SJSA1 (cell line): ENCODE measurements around the gene CDC25A. TPM values are rescaled to one million over a fixed set of nuclear protein-coding genes. Genes with fewer than 3 reads are reported as not detected.

ENCODE experiments used
- DNase-seq, 2 experiments: peaks; one replicate each; pipeline ENCODE4 v3.0.0-alpha.2; 2015 to 2020; ENCODE audit warnings: low spot score in 2 of 2, low read depth in 1 of 2
- H3K27ac ChIP-seq: fragments of 250-450 bp; sonication (Bioruptor Pico); 2 replicates; pipeline ENCODE4 v1.5.1; 2020; ENCODE audit warnings: mild to moderate bottlenecking, moderate library complexity
- H3K27me3 ChIP-seq: fragments of 250-450 bp; sonication (Bioruptor Pico); replicated peaks from 2 replicates; pipeline ENCODE4 v1.5.1; 2020; ENCODE audit warnings: mild to moderate bottlenecking, moderate library complexity
- H3K36me3 ChIP-seq: fragments of 250-450 bp; sonication (Bioruptor Pico); 2 replicates; pipeline ENCODE4 v1.5.1; 2020; ENCODE audit warnings: mild to moderate bottlenecking
- H3K4me1 ChIP-seq: fragments of 250-450 bp; sonication (Bioruptor Pico); replicated peaks from 2 replicates; pipeline ENCODE4 v1.6.1; 2021; ENCODE audit warnings: mild to moderate bottlenecking
- H3K4me3 ChIP-seq: fragments of 250-450 bp; sonication (Bioruptor Pico); 2 replicates; pipeline ENCODE4 v1.5.1; 2020; ENCODE audit warnings: mild to moderate bottlenecking
- H3K9me3 ChIP-seq: fragments of 250-450 bp; sonication (Bioruptor Pico); replicated peaks from 2 replicates; pipeline ENCODE4 v1.5.1; 2020; ENCODE audit warnings: mild to moderate bottlenecking
- total RNA-seq: library from RNA; depleted of rRNA; stranded (reverse); fragments of >200 nt; shearing (Covaris generic); gene quantifications from 2 replicates; pipeline ENCODE4 v1.2.3, GENCODE V29; 2014

CDC25A gene
- total RNA-seq, 1 experiment from 2014 or later, result 29.1 TPM

GRCh38 chr3:48186631-48187300 lies 1.5 kb downstream of the CDC25A start:
- Histone ChIP-seq H3K36me3 (peaks cover 64% of the 10 kb centered on the region), H3K9me3 (no peaks in the 10 kb centered on the region), H3K4me3 (peak overlapping the region; percentile 86), H3K4me1 (peaks cover 11% of the 10 kb centered on the region), H3K27me3 (no peaks in the 10 kb centered on the region), H3K27ac (peak overlapping the region; percentile 71; the same call in 1 of the 2 replicates)
- no peak for DNase-seq

GRCh38 chr3:48185129-48185528 lies 3.1 kb downstream of the CDC25A start:
- H3K4me1 ChIP-seq, result peaks cover 11% of the 10 kb centered on the region
- no peaks in the 10 kb centered on the region for H3K27me3 ChIP-seq
- H3K4me3 ChIP-seq, result no peak overlapping the region
- peaks cover 79% of the 10 kb centered on the region for H3K36me3 ChIP-seq
- no peak for DNase-seq
- no peaks in the 10 kb centered on the region for H3K9me3 ChIP-seq
- no peak overlapping the region for H3K27ac ChIP-seq

- H3K4me3 ChIP-seq, result no peak overlapping the region
- DNase-seq, result no peak
- H3K4me1 ChIP-seq, result peaks cover 11% of the 10 kb centered on the region
- H3K36me3 ChIP-seq, result peaks cover 87% of the 10 kb centered on the region
- H3K27ac ChIP-seq, result no peak overlapping the region
- no peaks in the 10 kb centered on the region for H3K27me3 ChIP-seq
- H3K9me3 ChIP-seq, result no peaks in the 10 kb centered on the region
Observed at GRCh38 chr3:48184299-48184698, 3.9 kb downstream of the CDC25A start.

DNA sequence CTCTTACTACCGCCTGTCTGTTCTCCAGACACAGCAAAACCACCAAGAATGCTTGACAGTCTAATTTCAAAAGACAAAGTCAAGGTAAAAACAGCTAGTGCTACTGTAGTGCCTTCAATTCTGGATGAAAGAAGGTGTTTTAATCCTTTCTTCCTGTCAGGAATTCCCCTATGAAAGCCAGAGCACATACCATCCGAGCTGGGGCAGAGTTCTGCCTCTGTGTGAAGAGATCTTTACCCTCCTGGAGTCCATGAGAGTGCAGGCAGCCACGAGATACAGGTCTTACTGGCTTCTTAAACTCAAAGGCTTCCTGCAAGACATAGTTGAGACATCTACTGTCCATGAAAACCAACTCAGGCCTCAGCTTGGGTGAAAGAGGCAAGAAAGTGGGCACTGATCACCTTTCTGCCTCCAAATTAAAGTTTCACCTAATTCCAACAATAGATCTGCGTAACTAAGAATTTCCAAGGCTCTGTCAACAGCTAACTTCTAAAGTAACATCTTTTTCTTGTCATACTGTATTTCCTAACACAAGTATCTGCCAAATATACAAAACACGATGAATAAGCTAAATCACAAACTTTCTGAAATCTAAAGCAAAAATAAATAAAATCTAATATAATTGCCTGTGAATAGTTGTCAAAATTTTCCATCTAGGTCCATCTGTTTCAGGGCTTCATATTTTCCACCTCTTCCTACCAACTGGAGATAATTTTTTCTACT lies 7.5 kb downstream of the CDC25A start:
- Histone ChIP-seq H3K4me1 (no peaks in the 10 kb centered on the region), H3K27me3 (no peaks in the 10 kb centered on the region), H3K4me3 (no peak overlapping the region), H3K36me3 (peaks cover 96% of the 10 kb centered on the region), H3K9me3 (no peaks in the 10 kb centered on the region), H3K27ac (no peak overlapping the region)
- no peak for DNase-seq

GRCh38 chr3:48180021-48180420 lies 8.2 kb downstream of the CDC25A start:
- Histone ChIP-seq H3K36me3 (peaks cover 96% of the 10 kb centered on the region), H3K27me3 (no peaks in the 10 kb centered on the region), H3K4me3 (no peak overlapping the region), H3K9me3 (no peaks in the 10 kb centered on the region), H3K4me1 (no peaks in the 10 kb centered on the region), H3K27ac (no peak overlapping the region)
- DNase-seq, result no peak

GRCh38 chr3:48178072-48178471 lies 10.1 kb downstream of the CDC25A start:
- no peak overlapping the region for H3K27ac ChIP-seq
- no peaks in the 10 kb centered on the region for H3K4me1 ChIP-seq
- no peaks in the 10 kb centered on the region for H3K9me3 ChIP-seq
- H3K4me3 ChIP-seq, result no peak overlapping the region
- peaks cover 95% of the 10 kb centered on the region for H3K36me3 ChIP-seq
- no peak for DNase-seq
- H3K27me3 ChIP-seq, result no peaks in the 10 kb centered on the region

DNA sequence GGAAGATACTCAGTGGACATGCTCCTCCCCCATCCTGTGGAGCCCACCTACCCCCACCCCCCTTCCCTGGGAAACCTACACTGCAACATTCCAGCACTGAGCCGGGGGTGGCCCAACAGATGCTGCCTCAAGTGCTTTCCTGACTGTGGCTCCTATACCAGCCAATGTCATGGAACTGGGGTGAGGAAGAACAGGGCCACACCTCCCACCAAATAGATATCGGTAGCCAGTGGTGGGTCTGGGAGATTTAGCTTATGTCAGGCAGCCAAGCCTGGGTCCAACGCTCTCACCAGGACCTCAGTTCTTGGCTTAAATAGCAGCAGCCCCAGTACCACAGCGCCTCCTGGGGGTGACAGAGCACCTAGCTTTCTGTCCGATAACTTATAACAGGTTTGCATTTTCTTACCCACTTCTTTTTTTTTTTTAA lies 30.3 kb downstream of the CDC25A start:
- no peak overlapping the region for H3K27ac ChIP-seq
- no peak overlapping the region for H3K4me3 ChIP-seq
- no peaks in the 10 kb centered on the region for H3K27me3 ChIP-seq
- no peaks in the 10 kb centered on the region for H3K9me3 ChIP-seq
- H3K4me1 ChIP-seq, result peaks cover 7% of the 10 kb centered on the region; the same call in 1 of the 2 replicates
- peak in 1 of 2 experiments; percentile 54 for DNase-seq
- peaks cover 57% of the 10 kb centered on the region for H3K36me3 ChIP-seq

GRCh38 chr3:48157202-48157840 lies 30.9 kb downstream of the CDC25A start:
- H3K4me3 ChIP-seq, result no peak overlapping the region
- H3K4me1 ChIP-seq, result peaks cover 7% of the 10 kb centered on the region; the same call in 1 of the 2 replicates
- H3K36me3 ChIP-seq, result peaks cover 52% of the 10 kb centered on the region
- no peaks in the 10 kb centered on the region for H3K9me3 ChIP-seq
- DNase-seq, result no peak
- H3K27me3 ChIP-seq, result no peaks in the 10 kb centered on the region
- no peak overlapping the region for H3K27ac ChIP-seq

DNA sequence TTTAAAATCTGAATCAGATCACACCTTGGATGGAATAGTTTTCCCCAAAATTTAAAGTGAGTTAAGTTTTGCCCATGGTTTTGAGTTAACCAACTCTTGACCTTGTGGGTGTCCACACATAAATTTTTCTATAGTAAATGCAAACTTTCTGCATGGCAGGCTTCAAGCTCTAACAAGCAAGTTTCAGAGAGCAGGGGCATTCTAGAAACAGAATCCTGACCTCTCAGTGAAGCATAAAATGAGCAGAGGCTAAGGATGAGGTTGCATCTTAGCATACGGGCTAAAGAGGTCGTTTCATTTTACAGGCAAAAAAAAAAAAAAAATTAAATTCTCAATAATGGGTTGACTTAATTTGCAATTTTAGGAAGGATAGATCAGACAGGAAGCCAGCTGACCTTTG lies 32.1 kb downstream of the CDC25A start:
- no peak for DNase-seq
- peaks cover 10% of the 10 kb centered on the region; the same call in 1 of the 2 replicates for H3K4me1 ChIP-seq
- no peak overlapping the region for H3K27ac ChIP-seq
- H3K9me3 ChIP-seq, result no peaks in the 10 kb centered on the region
- H3K36me3 ChIP-seq, result peaks cover 41% of the 10 kb centered on the region
- no peaks in the 10 kb centered on the region for H3K27me3 ChIP-seq
- no peak overlapping the region for H3K4me3 ChIP-seq

- H3K36me3 ChIP-seq, result peaks cover 32% of the 10 kb centered on the region
- DNase-seq, result peak in 1 of 2 experiments; percentile 18
- H3K27ac ChIP-seq, result no peak overlapping the region
- H3K9me3 ChIP-seq, result no peaks in the 10 kb centered on the region
- H3K27me3 ChIP-seq, result no peaks in the 10 kb centered on the region
- no peak overlapping the region for H3K4me3 ChIP-seq
- H3K4me1 ChIP-seq, result peaks cover 11% of the 10 kb centered on the region; the same call in 1 of the 2 replicates
Observed at GRCh38 chr3:48155122-48155521, 33.1 kb downstream of the CDC25A start.

- peaks cover 8% of the 10 kb centered on the region for H3K36me3 ChIP-seq
- no peak for DNase-seq
- H3K27me3 ChIP-seq, result no peaks in the 10 kb centered on the region
- no peaks in the 10 kb centered on the region for H3K9me3 ChIP-seq
- H3K4me3 ChIP-seq, result no peak overlapping the region
- no peak overlapping the region for H3K27ac ChIP-seq
- peaks cover 10% of the 10 kb centered on the region; the same call in 1 of the 2 replicates for H3K4me1 ChIP-seq
Observed at GRCh38 chr3:48151807-48152427, 36.3 kb downstream of the CDC25A start.

GRCh38 chr3:48151058-48151806 lies 37.0 kb downstream of the CDC25A start:
- Histone ChIP-seq H3K4me1 (peaks cover 9% of the 10 kb centered on the region; the same call in 1 of the 2 replicates), H3K36me3 (0 out of 2 replicates have a peak, but pooled peaks cover 3% of the 10 kb centered on the region), H3K4me3 (no peak overlapping the region), H3K9me3 (no peaks in the 10 kb centered on the region), H3K27ac (no peak overlapping the region), H3K27me3 (no peaks in the 10 kb centered on the region)
- peak; percentile 61 to 82 for DNase-seq

- DNase-seq, result no peak
- H3K36me3 ChIP-seq, result no peaks in the 10 kb centered on the region
- H3K9me3 ChIP-seq, result no peaks in the 10 kb centered on the region
- no peak overlapping the region for H3K4me3 ChIP-seq
- H3K27me3 ChIP-seq, result no peaks in the 10 kb centered on the region
- no peaks in the 10 kb centered on the region for H3K4me1 ChIP-seq
- H3K27ac ChIP-seq, result no peak overlapping the region
Observed at GRCh38 chr3:48143992-48144391, 44.2 kb downstream of the CDC25A start.
